Urothelium cell line (cell line): ENCODE measurements around the gene PCDHGA1.
"Not testable (repeated sequence)": the region's sequence is repeated elsewhere in the genome, so short reads cannot be mapped to it uniquely, and the experiment has no call there.

Experiments used
- DNase-seq: peaks from one replicate; pipeline ENCODE4 v3.0.0; 2011; ENCODE audit warnings: low spot score, mixed read lengths
- FAIRE-seq: peaks from 2 replicates; lab custom pipeline; 2011; peaks lifted over from hg19 to GRCh38; lab: Jason Lieb, UNC

The PCDHGA1 gene

GRCh38 chr5:141407790-141408505 lies 77.6 kb downstream of the PCDHGA1 start, which contains the start of gene PCDHGB6:
Gene PCDHGB6 (plus strand): TSS chr5:141408021. CDS start chr5:141408203, 182 bp downstream.
- DNase-seq, FAIRE-seq: not testable (repeated sequence)

- DNase-seq, result no peak
- no peak for FAIRE-seq
Measured at GRCh38 chr5:141409598-141410306, 79.4 kb downstream of the PCDHGA1 start.

- no peak for FAIRE-seq
- DNase-seq, result no peak
Measured at GRCh38 chr5:141411575-141411974, 81.3 kb downstream of the PCDHGA1 start.

- no peak for FAIRE-seq
- DNase-seq, result peak; percentile 24
Measured at GRCh38 chr5:141412854-141413539, 82.7 kb downstream of the PCDHGA1 start, which contains the start of gene PCDHGA10. Gene PCDHGA10 (plus strand): TSS chr5:141412987. CDS start chr5:141413176, 189 bp downstream.

- DNase-seq (no peak), FAIRE-seq (no peak)
Measured at GRCh38 chr5:141413540-141414069, 83.3 kb downstream of the PCDHGA1 start.

- not testable (repeated sequence) for DNase-seq, FAIRE-seq
Measured at GRCh38 chr5:141414548-141415274, 84.4 kb downstream of the PCDHGA1 start.

- not testable (repeated sequence) for DNase-seq, FAIRE-seq
Measured at GRCh38 chr5:141415275-141415618, 84.9 kb downstream of the PCDHGA1 start.

- DNase-seq, FAIRE-seq: not testable (repeated sequence)
Measured at GRCh38 chr5:141417494-141418172, 87.3 kb downstream of the PCDHGA1 start, which contains the start of gene PCDHGB7. Gene PCDHGB7 (plus strand): TSS chr5:141417677. CDS start chr5:141417860, 183 bp downstream.

GRCh38 chr5:141419074-141419880 lies 89.0 kb downstream of the PCDHGA1 start:
- DNase-seq (no peak), FAIRE-seq (no peak)

- FAIRE-seq (no peak), DNase-seq (no peak)
Measured at GRCh38 chr5:141420855-141421488, 90.7 kb downstream of the PCDHGA1 start, which contains the start of gene PCDHGA11. Gene PCDHGA11 (plus strand): TSS chr5:141421051. CDS start chr5:141421228, 177 bp downstream.

GRCh38 chr5:141421489-141421855 lies 91.2 kb downstream of the PCDHGA1 start:
- FAIRE-seq (no peak), DNase-seq (no peak)

- no peak for DNase-seq
- FAIRE-seq, result no peak
Measured at GRCh38 chr5:141422742-141423291, 92.5 kb downstream of the PCDHGA1 start.

GRCh38 chr5:141427783-141428426 lies 97.6 kb downstream of the PCDHGA1 start:
- FAIRE-seq (no peak), DNase-seq (no peak)

GRCh38 chr5:141430332-141431113 lies 100.2 kb downstream of the PCDHGA1 start, which contains the start of gene PCDHGA12:
Gene PCDHGA12 (plus strand): TSS chr5:141430507. CDS start chr5:141430760, 253 bp downstream.
- DNase-seq (no peak), FAIRE-seq (no peak)

- no peak for FAIRE-seq
Measured at GRCh38 chr5:141431286-141431685, 101.0 kb downstream of the PCDHGA1 start.

GRCh38 chr5:141432308-141432707 lies 102.0 kb downstream of the PCDHGA1 start:
- FAIRE-seq, result not testable (repeated sequence)

More at GRCh38 chr5:141431286-141431685, 101.0 kb downstream of the PCDHGA1 start:
- no peak for DNase-seq

GRCh38 chr5:141432726-141433125 lies 102.4 kb downstream of the PCDHGA1 start:
- not testable (repeated sequence) for DNase-seq, FAIRE-seq

More at GRCh38 chr5:141432308-141432707, 102.0 kb downstream of the PCDHGA1 start:
- not testable (repeated sequence) for DNase-seq
